Activated naive CD4-positive, alpha-beta T cell treated with anti-CD3 and anti-CD28 coated beads for 36 hours (primary cell): ENCODE data around the gene CES4A. TPM values are rescaled to one million over a fixed set of nuclear protein-coding genes. Genes with fewer than 3 reads are reported as not detected.

ENCODE experiments used
- CTCF ChIA-PET: fragments of 350-600 bp; sonication (Branson Sonifier 250); formaldehyde crosslinking; loops from one replicate; lab custom pipeline; 2021; ENCODE audit warnings: antibody characterized with exemption; lab: Charles Lee
- DNase-seq: peaks from one replicate; pipeline ENCODE4 v3.0.0-alpha.2; 2020
- H3K27ac Mint-ChIP-seq: one replicate; pipeline ENCODE4 v1.8.0; 2021; ENCODE audit warnings: mild to moderate bottlenecking, mixed read lengths
- H3K27me3 Mint-ChIP-seq: one replicate; pipeline ENCODE4 v1.8.0; 2021; ENCODE audit warnings: low read depth, mixed read lengths
- H3K36me3 Mint-ChIP-seq: one replicate; pipeline ENCODE4 v1.8.0; 2021; ENCODE audit warnings: low read depth, mixed read lengths
- H3K4me1 Mint-ChIP-seq: one replicate; pipeline ENCODE4 v1.8.0; 2021; ENCODE audit warnings: low read depth, mixed read lengths
- H3K4me3 Mint-ChIP-seq: one replicate; pipeline ENCODE4 v1.8.0; 2021; ENCODE audit warnings: mild to moderate bottlenecking, moderate library complexity, mixed read lengths
- H3K9me3 Mint-ChIP-seq: one replicate; pipeline ENCODE4 v1.8.0; 2021; ENCODE audit warnings: mixed read lengths
- intact Hi-C: fragments of 100-400 bp; cut with micrococcal nuclease; formaldehyde crosslinking; loops from one replicate; pipeline ENCODE4 v1.15.1; 2023
- total RNA-seq, 2 experiments: library from RNA; stranded (reverse); gene quantifications; one replicate each; pipeline ENCODE4 v1.2.3, GENCODE V29; 2021

The CES4A gene
- total RNA-seq, 2 experiments from 2014 or later: 4.9 to 5.1 TPM

GRCh38 chr16:67025210-67025550 lies 36.8 kb downstream of the CES4A start:
- Mint-ChIP-seq H3K27me3 (no peaks in the 10 kb centered on the region), H3K4me3 (no peak overlapping the region), H3K27ac (no peak overlapping the region), H3K9me3 (no peaks in the 10 kb centered on the region), H3K36me3 (peaks cover 4% of the 10 kb centered on the region), H3K4me1 (peaks cover 10% of the 10 kb centered on the region)
- intact Hi-C loops: no loop called here
- no peak for DNase-seq
- CTCF ChIA-PET: interaction anchor here (1.6 kb wide), 1 partner anchor 130 kb away, joined by 3 read pairs; no protein-coding TSS in a partner anchor

GRCh38 chr16:67026570-67026969 lies 38.2 kb downstream of the CES4A start:
- H3K27ac Mint-ChIP-seq: no peak overlapping the region
- no peaks in the 10 kb centered on the region for H3K27me3 Mint-ChIP-seq
- peaks cover 10% of the 10 kb centered on the region for H3K36me3 Mint-ChIP-seq
- H3K9me3 Mint-ChIP-seq: no peaks in the 10 kb centered on the region
- intact Hi-C loops: no loop called here
- CTCF ChIA-PET: interaction anchor here (0.5 to 3.7 kb wide), 3 partner anchors 9 to 100 kb away, joined by 3 to 39 read pairs (median 5); no protein-coding TSS in a partner anchor
- H3K4me3 Mint-ChIP-seq: no peak overlapping the region
- H3K4me1 Mint-ChIP-seq: peaks cover 23% of the 10 kb centered on the region
- DNase-seq: no peak

GRCh38 chr16:67027046-67027445 lies 38.7 kb downstream of the CES4A start:
- Mint-ChIP-seq H3K4me3 (peak overlapping the region; percentile 39), H3K36me3 (peaks cover 13% of the 10 kb centered on the region), H3K9me3 (no peaks in the 10 kb centered on the region), H3K27ac (peak overlapping the region; percentile 53), H3K4me1 (peaks cover 28% of the 10 kb centered on the region), H3K27me3 (no peaks in the 10 kb centered on the region)
- intact Hi-C loops: no loop called here
- no peak for DNase-seq
- CTCF ChIA-PET: interaction anchor here (0.5 to 3.7 kb wide), 6 partner anchors 10 to 136 kb away, joined by 3 to 39 read pairs (median 4); no protein-coding TSS in a partner anchor

- peak overlapping the region; percentile 86 for H3K4me3 Mint-ChIP-seq
- no peaks in the 10 kb centered on the region for H3K27me3 Mint-ChIP-seq
- DNase-seq: no peak
- intact Hi-C loops: loop anchor here (2.0 kb wide), 2 partner anchors 131 to 535 kb away; partner anchors contain the start of genes CTCF, FBXL8 and TRADD
- peak overlapping the region; percentile 91 for H3K27ac Mint-ChIP-seq
- peaks cover 23% of the 10 kb centered on the region for H3K36me3 Mint-ChIP-seq
- H3K4me1 Mint-ChIP-seq: peaks cover 36% of the 10 kb centered on the region
- CTCF ChIA-PET: interaction anchor here (0.7 to 3.7 kb wide), 8 partner anchors 11 to 135 kb away, joined by 3 to 39 read pairs (median 4); no protein-coding TSS in a partner anchor
- H3K9me3 Mint-ChIP-seq: no peaks in the 10 kb centered on the region
These were observed 39.8 kb downstream of the CES4A start for GRCh38 chr16:67028167-67028695.

- peak; percentile 93 for DNase-seq
- H3K36me3 Mint-ChIP-seq: peaks cover 23% of the 10 kb centered on the region
- CTCF ChIA-PET: interaction anchor here (0.7 to 3.7 kb wide), 6 partner anchors 11 to 129 kb away, joined by 3 to 39 read pairs (median 4); no protein-coding TSS in a partner anchor
- peak within 1 kb of the TSS; percentile 86 for H3K4me3 Mint-ChIP-seq
- H3K4me1 Mint-ChIP-seq: peaks cover 39% of the 10 kb centered on the region
- H3K9me3 Mint-ChIP-seq: no peaks in the 10 kb centered on the region
- intact Hi-C loops: loop anchor here (1.0 to 2.0 kb wide), 3 partner anchors 130 to 534 kb away; partner anchors contain the start of genes CTCF, FBXL8 and TRADD
- no peaks in the 10 kb centered on the region for H3K27me3 Mint-ChIP-seq
- H3K27ac Mint-ChIP-seq: peak within 1 kb of the TSS; percentile 91
These were observed 40.4 kb downstream of the CES4A start, which contains the start of gene CBFB for GRCh38 chr16:67028696-67029253. Gene CBFB (plus strand): TSS chr16:67029149. CDS start chr16:67029408, 259 bp downstream.

GRCh38 chr16:67029254-67030096 lies 41.1 kb downstream of the CES4A start:
- intact Hi-C loops: loop anchor here (1.0 to 2.0 kb wide), 4 partner anchors 23 to 533 kb away; partner anchors contain the start of genes CTCF, FBXL8 and TRADD
- H3K36me3 Mint-ChIP-seq: peaks cover 25% of the 10 kb centered on the region
- peaks cover 43% of the 10 kb centered on the region for H3K4me1 Mint-ChIP-seq
- CTCF ChIA-PET: interaction anchor here (1.4 to 3.7 kb wide), 5 partner anchors 11 to 128 kb away, joined by 3 to 39 read pairs (median 8); no protein-coding TSS in a partner anchor
- H3K4me3 Mint-ChIP-seq: peak overlapping the region; percentile 86
- DNase-seq: peak; percentile 67
- no peaks in the 10 kb centered on the region for H3K27me3 Mint-ChIP-seq
- H3K27ac Mint-ChIP-seq: peak overlapping the region; percentile 75
- H3K9me3 Mint-ChIP-seq: no peaks in the 10 kb centered on the region

- CTCF ChIA-PET: interaction anchor here (0.7 to 1.9 kb wide), 9 partner anchors 11 to 140 kb away, joined by 3 to 8 read pairs (median 4); partner anchors contain the start of gene NOL3
- peaks cover 31% of the 10 kb centered on the region for H3K36me3 Mint-ChIP-seq
- H3K27me3 Mint-ChIP-seq: no peaks in the 10 kb centered on the region
- H3K9me3 Mint-ChIP-seq: no peaks in the 10 kb centered on the region
- intact Hi-C loops: loop anchor here (2.0 kb wide), 1 partner anchor 22 kb away; no protein-coding TSS in a partner anchor
- peaks cover 52% of the 10 kb centered on the region for H3K4me1 Mint-ChIP-seq
- peak overlapping the region; percentile 86 for H3K4me3 Mint-ChIP-seq
- no peak for DNase-seq
- peak overlapping the region; percentile 75 for H3K27ac Mint-ChIP-seq
These were observed 42.0 kb downstream of the CES4A start for GRCh38 chr16:67030221-67030962.

GRCh38 chr16:67034487-67034886 lies 46.1 kb downstream of the CES4A start:
- intact Hi-C loops: no loop called here
- H3K27me3 Mint-ChIP-seq: no peaks in the 10 kb centered on the region
- H3K4me3 Mint-ChIP-seq: no peak overlapping the region
- CTCF ChIA-PET: interaction anchor here (0.6 to 1.4 kb wide), 3 partner anchors 15 to 85 kb away, joined by 3 to 7 read pairs (median 3); no protein-coding TSS in a partner anchor
- DNase-seq: no peak
- no peak overlapping the region for H3K27ac Mint-ChIP-seq
- H3K4me1 Mint-ChIP-seq: peaks cover 54% of the 10 kb centered on the region
- H3K36me3 Mint-ChIP-seq: peaks cover 38% of the 10 kb centered on the region
- H3K9me3 Mint-ChIP-seq: no peaks in the 10 kb centered on the region

- intact Hi-C loops: no loop called here
- H3K27ac Mint-ChIP-seq: no peak overlapping the region
- H3K9me3 Mint-ChIP-seq: no peaks in the 10 kb centered on the region
- DNase-seq: no peak
- peaks cover 34% of the 10 kb centered on the region for H3K36me3 Mint-ChIP-seq
- H3K4me3 Mint-ChIP-seq: no peak overlapping the region
- H3K27me3 Mint-ChIP-seq: no peaks in the 10 kb centered on the region
- peaks cover 58% of the 10 kb centered on the region for H3K4me1 Mint-ChIP-seq
- CTCF ChIA-PET: interaction anchor here (0.6 to 1.4 kb wide), 3 partner anchors 15 to 77 kb away, joined by 3 to 4 read pairs (median 3); no protein-coding TSS in a partner anchor
These were observed 47.0 kb downstream of the CES4A start for GRCh38 chr16:67035364-67035763.

- intact Hi-C loops: no loop called here
- Mint-ChIP-seq H3K27ac (no peak overlapping the region), H3K9me3 (no peaks in the 10 kb centered on the region), H3K36me3 (peaks cover 40% of the 10 kb centered on the region), H3K4me3 (no peak overlapping the region), H3K4me1 (peaks cover 57% of the 10 kb centered on the region), H3K27me3 (no peaks in the 10 kb centered on the region)
- CTCF ChIA-PET: no interaction called here
- DNase-seq: no peak
These were observed 47.9 kb downstream of the CES4A start for GRCh38 chr16:67036323-67036741.

- peaks cover 42% of the 10 kb centered on the region for H3K4me1 Mint-ChIP-seq
- no peaks in the 10 kb centered on the region for H3K9me3 Mint-ChIP-seq
- H3K36me3 Mint-ChIP-seq: peaks cover 27% of the 10 kb centered on the region
- no peak overlapping the region for H3K4me3 Mint-ChIP-seq
- CTCF ChIA-PET: no interaction called here
- H3K27ac Mint-ChIP-seq: no peak overlapping the region
- no peaks in the 10 kb centered on the region for H3K27me3 Mint-ChIP-seq
- intact Hi-C loops: no loop called here
- DNase-seq: no peak
These were observed 51.1 kb downstream of the CES4A start for GRCh38 chr16:67039260-67040020.
